ENCODE results near the gene MDGA2. TPM values are rescaled to one million over a fixed set of nuclear protein-coding genes. Genes with fewer than 3 reads are reported as not detected.

MDGA2 gene
- total RNA-seq, 1 donor, result not detected

DNA sequence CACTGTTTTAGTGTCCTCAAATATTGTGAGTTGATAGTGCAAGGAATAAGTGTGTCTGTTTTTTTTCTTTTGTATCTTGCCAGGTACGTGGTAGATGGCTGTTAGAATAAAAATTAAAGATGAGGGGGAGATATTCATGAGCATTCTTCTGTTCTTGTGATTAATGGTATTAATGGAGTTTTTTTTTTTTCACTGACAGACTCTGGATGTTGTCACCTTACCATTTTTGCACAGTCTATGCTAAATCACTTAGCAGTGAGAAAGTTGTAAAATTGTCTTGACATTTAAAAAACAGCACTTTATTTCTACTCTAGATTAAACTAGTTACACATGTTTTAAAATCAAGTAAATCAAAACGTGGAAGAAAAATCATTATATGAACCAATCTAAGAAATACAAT is 204.3 kb downstream of the MDGA2 start:
- H3K4me3 ChIP-seq (ENCODE audit: low read depth, low read length), result no peak overlapping the region
- no peak for DNase-seq (ENCODE audit: low read depth)
- TF ChIP-seq, protein P1, sequence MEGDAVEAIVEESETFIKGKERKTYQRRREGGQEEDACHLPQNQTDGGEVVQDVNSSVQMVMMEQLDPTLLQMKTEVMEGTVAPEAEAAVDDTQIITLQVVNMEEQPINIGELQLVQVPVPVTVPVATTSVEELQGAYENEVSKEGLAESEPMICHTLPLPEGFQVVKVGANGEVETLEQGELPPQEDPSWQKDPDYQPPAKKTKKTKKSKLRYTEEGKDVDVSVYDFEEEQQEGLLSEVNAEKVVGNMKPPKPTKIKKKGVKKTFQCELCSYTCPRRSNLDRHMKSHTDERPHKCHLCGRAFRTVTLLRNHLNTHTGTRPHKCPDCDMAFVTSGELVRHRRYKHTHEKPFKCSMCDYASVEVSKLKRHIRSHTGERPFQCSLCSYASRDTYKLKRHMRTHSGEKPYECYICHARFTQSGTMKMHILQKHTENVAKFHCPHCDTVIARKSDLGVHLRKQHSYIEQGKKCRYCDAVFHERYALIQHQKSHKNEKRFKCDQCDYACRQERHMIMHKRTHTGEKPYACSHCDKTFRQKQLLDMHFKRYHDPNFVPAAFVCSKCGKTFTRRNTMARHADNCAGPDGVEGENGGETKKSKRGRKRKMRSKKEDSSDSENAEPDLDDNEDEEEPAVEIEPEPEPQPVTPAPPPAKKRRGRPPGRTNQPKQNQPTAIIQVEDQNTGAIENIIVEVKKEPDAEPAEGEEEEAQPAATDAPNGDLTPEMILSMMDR (IDR thresholded peaks at IDR 0.05; ENCODE audit: insufficient read depth, low read length), result no peak

DNA sequence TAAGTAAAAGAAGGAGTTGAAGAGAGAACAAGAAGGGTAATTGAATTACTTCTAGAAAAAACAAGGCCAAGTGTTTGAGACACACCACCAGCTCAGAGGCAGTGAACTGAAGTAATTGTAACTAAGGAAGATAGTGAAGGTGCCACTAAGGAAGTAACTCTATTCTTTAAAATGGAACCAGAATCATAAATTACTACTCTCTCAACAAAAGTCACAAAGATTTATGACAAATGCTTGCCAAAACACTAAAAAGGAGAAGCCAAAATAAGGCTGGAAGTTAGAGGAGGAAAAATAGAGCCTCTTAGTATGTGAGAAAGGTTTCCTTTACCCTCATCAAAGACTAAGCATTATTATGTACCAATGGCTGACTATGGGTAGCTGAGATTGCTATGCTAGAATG is 208.5 kb downstream of the MDGA2 start:
- no peak for DNase-seq (ENCODE audit: low read depth)
- H3K4me3 ChIP-seq (ENCODE audit: low read depth, low read length), result no peak overlapping the region
- TF ChIP-seq, protein P1 (IDR thresholded peaks at IDR 0.05; ENCODE audit: insufficient read depth, low read length), result no peak

- TF ChIP-seq, protein P1 (IDR thresholded peaks at IDR 0.05; ENCODE audit: insufficient read depth, low read length), result no peak
- DNase-seq (ENCODE audit: low read depth), result no peak
- no peak overlapping the region for H3K4me3 ChIP-seq (ENCODE audit: low read depth, low read length)
Measured at GRCh38 chr14:47454025-47454424, 221.4 kb downstream of the MDGA2 start.

DNA sequence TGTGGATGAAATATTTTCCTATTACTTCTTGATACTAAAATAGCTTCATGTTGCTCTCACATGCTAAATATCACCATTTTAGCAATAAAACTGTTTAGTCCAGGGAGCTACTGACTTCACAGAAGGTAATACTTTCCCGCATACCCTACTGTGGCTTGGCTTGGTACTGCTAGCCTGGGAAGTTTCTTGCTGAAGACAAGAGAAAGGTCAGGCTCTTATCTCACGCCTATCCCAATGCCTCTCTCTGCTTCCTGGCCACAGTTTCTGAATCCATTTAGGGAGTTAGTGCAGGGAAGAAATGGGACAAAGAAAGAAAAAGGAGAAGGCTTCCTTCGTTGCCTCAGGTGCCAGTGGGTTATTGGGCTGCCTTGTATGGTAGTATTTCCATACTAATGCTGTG is 228.3 kb downstream of the MDGA2 start:
- TF ChIP-seq, protein P1 (IDR thresholded peaks at IDR 0.05; ENCODE audit: insufficient read depth, low read length), result no peak
- DNase-seq (ENCODE audit: low read depth), result no peak
- no peak overlapping the region for H3K4me3 ChIP-seq (ENCODE audit: low read depth, low read length)

GRCh38 chr14:47442211-47442610 is 233.2 kb downstream of the MDGA2 start:
- H3K4me3 ChIP-seq (ENCODE audit: low read depth, low read length), result no peak overlapping the region
- no peak for DNase-seq (ENCODE audit: low read depth)
- TF ChIP-seq, protein P1 (IDR thresholded peaks at IDR 0.05; ENCODE audit: insufficient read depth, low read length), result no peak

GRCh38 chr14:47439953-47440352 is 235.5 kb downstream of the MDGA2 start:
- TF ChIP-seq, protein P1 (IDR thresholded peaks at IDR 0.05; ENCODE audit: insufficient read depth, low read length), result no peak
- H3K4me3 ChIP-seq (ENCODE audit: low read depth, low read length), result no peak overlapping the region
- DNase-seq (ENCODE audit: low read depth), result no peak

DNA sequence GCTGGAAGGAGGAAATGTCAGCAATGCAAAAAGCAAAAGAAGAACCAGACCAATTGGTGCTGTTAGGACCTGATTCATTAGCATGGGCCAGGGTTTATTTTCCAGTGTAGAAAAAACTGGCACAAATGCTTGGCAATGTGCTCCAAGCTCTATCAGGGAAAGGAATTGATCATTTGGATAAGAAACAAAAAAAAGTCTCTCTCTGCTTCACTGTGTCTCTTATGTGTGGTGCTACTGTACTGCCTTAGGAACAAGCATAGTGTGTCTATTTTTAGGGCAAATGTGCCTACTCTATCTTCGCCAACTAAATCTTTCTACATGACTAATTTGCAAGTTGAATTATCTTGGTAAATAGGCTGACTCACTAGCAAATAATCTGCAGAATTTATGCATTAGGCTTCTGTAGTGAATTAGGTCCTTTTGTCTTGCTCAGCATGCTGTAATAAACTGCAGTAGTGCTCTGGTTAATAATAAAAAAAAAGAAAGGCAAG is 236.7 kb downstream of the MDGA2 start:
- no peak overlapping the region for H3K4me3 ChIP-seq (ENCODE audit: low read depth, low read length)
- TF ChIP-seq, protein P1 (IDR thresholded peaks at IDR 0.05; ENCODE audit: insufficient read depth, low read length), result no peak
- no peak for DNase-seq (ENCODE audit: low read depth)

Data from fibroblast of the aortic adventitia (primary cell).